ENCODE results near the gene PLPP2.
"Not testable (repeated sequence)": the region's sequence is repeated elsewhere in the genome, so short reads cannot be mapped to it uniquely, and the experiment has no call there.

PLPP2 gene

GRCh38 chr19:246551-246950, 44.7 kb downstream of the PLPP2 start:
- DNase-seq (ENCODE audit: extremely low read depth, low read depth): no peak
- no peak overlapping the region for H3K4me3 ChIP-seq (replicated peaks; ENCODE audit: low read depth, low read length)
- no peak for TF ChIP-seq CTCF (IDR thresholded peaks at IDR 0.05; ENCODE audit: low read depth, low read length, missing control alignments)

GRCh38 chr19:245900-246299, 45.3 kb downstream of the PLPP2 start:
- peak overlapping the region; percentile 23 for H3K4me3 ChIP-seq (replicated peaks; ENCODE audit: low read depth, low read length)

GRCh38 chr19:245457-245856, 45.7 kb downstream of the PLPP2 start:
- no peak overlapping the region for H3K4me3 ChIP-seq (replicated peaks; ENCODE audit: low read depth, low read length)
- no peak for TF ChIP-seq CTCF (IDR thresholded peaks at IDR 0.05; ENCODE audit: low read depth, low read length, missing control alignments)
- DNase-seq (ENCODE audit: extremely low read depth, low read depth): no peak

More at GRCh38 chr19:245900-246299, 45.3 kb downstream of the PLPP2 start:
- not testable (repeated sequence) for DNase-seq (ENCODE audit: extremely low read depth, low read depth)
